ENCODE data around the gene TTC33. TPM values are rescaled to one million over a fixed set of nuclear protein-coding genes. Genes with fewer than 3 reads are reported as not detected.

TTC33 gene
- polyA plus RNA-seq, 1 experiment, result 12.4 TPM

GRCh38 chr5:40547994-40548575 is 207.7 kb downstream of the TTC33 start:
- H3K27me3 ChIP-seq (ENCODE audit: control insufficient read depth, insufficient read depth, low read length), result no peaks in the 10 kb centered on the region
- ChIA-PET POLR2A (no interaction called here), CTCF (no interaction called here)
- DNase-seq (ENCODE audit: low read depth, low spot score), result no peak
- TF ChIP-seq CTCF (IDR thresholded peaks at IDR 0.05; ENCODE audit: low read depth, low read length), result no peak
- no peak overlapping the region for H3K27ac ChIP-seq (ENCODE audit: low read depth, low read length)
- no peaks in the 10 kb centered on the region for H3K9me3 ChIP-seq (ENCODE audit: control insufficient read depth, insufficient read depth, low read length)
- H3K4me3 ChIP-seq (ENCODE audit: low read depth, low read length), result no peak overlapping the region

GRCh38 chr5:40547557-40547956 is 208.2 kb downstream of the TTC33 start:
- Histone ChIP-seq H3K27me3 (ENCODE audit: control insufficient read depth, insufficient read depth, low read length) (no peaks in the 10 kb centered on the region), H3K27ac (ENCODE audit: low read depth, low read length) (no peak overlapping the region), H3K9me3 (ENCODE audit: control insufficient read depth, insufficient read depth, low read length) (no peaks in the 10 kb centered on the region), H3K4me3 (ENCODE audit: low read depth, low read length) (no peak overlapping the region)
- ChIA-PET POLR2A (no interaction called here), CTCF (no interaction called here)
- no peak for DNase-seq (ENCODE audit: low read depth, low spot score)
- TF ChIP-seq CTCF (IDR thresholded peaks at IDR 0.05; ENCODE audit: low read depth, low read length), result no peak

GRCh38 chr5:40540301-40540700 is 215.5 kb downstream of the TTC33 start:
- Histone ChIP-seq H3K27ac (ENCODE audit: low read depth, low read length) (no peak overlapping the region), H3K9me3 (ENCODE audit: control insufficient read depth, insufficient read depth, low read length) (no peaks in the 10 kb centered on the region), H3K4me3 (ENCODE audit: low read depth, low read length) (no peak overlapping the region), H3K27me3 (ENCODE audit: control insufficient read depth, insufficient read depth, low read length) (no peaks in the 10 kb centered on the region)
- TF ChIP-seq CTCF (IDR thresholded peaks at IDR 0.05; ENCODE audit: low read depth, low read length), result no peak
- no peak for DNase-seq (ENCODE audit: low read depth, low spot score)
- POLR2A ChIA-PET, result no interaction called here
- CTCF ChIA-PET, result no interaction called here

GRCh38 chr5:40524677-40525076 is 231.1 kb downstream of the TTC33 start:
- Histone ChIP-seq H3K27me3 (ENCODE audit: control insufficient read depth, insufficient read depth, low read length) (no peaks in the 10 kb centered on the region), H3K9me3 (ENCODE audit: control insufficient read depth, insufficient read depth, low read length) (no peaks in the 10 kb centered on the region), H3K4me3 (ENCODE audit: low read depth, low read length) (no peak overlapping the region), H3K27ac (ENCODE audit: low read depth, low read length) (no peak overlapping the region)
- POLR2A ChIA-PET, result no interaction called here
- CTCF ChIA-PET, result no interaction called here
- DNase-seq (ENCODE audit: low read depth, low spot score), result no peak
- TF ChIP-seq CTCF (IDR thresholded peaks at IDR 0.05; ENCODE audit: low read depth, low read length), result no peak

GRCh38 chr5:40521925-40522324 is 233.8 kb downstream of the TTC33 start:
- POLR2A ChIA-PET, result no interaction called here
- CTCF ChIA-PET, result interaction anchor here (0.6 kb wide), 1 partner anchor 13 kb away, joined by 3 read pairs; no protein-coding TSS in a partner anchor
- TF ChIP-seq CTCF (IDR thresholded peaks at IDR 0.05; ENCODE audit: low read depth, low read length), result no peak
- DNase-seq (ENCODE audit: low read depth, low spot score), result no peak
- Histone ChIP-seq H3K27ac (ENCODE audit: low read depth, low read length) (no peak overlapping the region), H3K9me3 (ENCODE audit: control insufficient read depth, insufficient read depth, low read length) (no peaks in the 10 kb centered on the region), H3K27me3 (ENCODE audit: control insufficient read depth, insufficient read depth, low read length) (no peaks in the 10 kb centered on the region), H3K4me3 (ENCODE audit: low read depth, low read length) (no peak overlapping the region)

All from AG04450 (cell line).